HG03378 (cell line): Measurements from ENCODE around the gene TKT.

Experiments
- ATAC-seq: cut with Tn5 transposase; IDR thresholded peaks from one replicate; pipeline ENCODE4 v1.9.1; 2021; ENCODE audit warnings: mild to moderate bottlenecking, moderate library complexity; ENCODE audit not compliant: unreplicated experiment

Gene TKT

DNA sequence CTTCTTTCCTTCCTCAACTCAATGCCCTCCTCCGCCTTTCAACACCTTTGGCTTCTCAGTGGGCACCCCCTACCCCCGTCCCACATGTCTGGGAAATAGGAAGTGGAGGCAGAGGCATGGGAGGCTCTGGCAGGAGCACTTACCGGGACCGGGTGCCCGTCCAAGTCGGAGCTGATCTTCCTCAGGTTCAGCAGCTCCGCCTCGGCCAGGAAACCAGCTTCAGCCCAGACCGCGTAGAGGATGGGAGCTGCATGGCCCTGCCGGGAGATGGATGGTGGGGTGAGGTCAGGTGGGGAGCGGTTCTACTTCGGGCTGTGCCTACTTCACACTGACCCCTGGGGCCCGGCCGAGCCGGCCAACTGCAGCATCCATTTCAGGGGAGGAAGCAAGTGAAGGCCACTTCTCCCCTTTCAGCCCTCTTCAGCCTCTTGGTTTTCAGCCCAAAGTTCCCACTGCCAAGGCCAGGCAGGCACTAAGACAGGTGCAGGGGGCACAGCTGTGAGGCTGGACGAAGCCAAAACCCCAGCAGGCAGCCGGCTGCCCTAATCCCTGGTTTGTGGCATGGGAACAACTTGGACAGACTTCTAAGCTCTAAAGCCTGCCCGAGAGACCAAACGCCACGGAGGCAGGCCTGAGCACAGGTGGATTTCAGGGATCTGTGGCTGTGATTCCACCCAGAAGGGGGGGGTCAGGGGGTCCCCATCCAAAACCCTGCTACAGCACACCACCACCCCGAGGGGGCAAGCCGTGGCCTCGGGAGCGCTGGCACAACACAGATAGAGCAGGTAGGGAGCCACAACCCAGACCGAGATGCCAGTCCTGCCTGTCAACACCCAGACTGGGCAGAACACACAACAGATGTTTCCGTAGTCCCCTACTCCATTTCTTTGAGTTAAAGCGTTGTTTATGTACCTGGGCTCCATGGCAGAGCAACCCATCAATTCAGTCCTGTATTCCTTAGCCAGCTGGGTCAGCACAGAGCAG, 14.5 kb downstream of the TKT start:
- no peak for ATAC-seq

DNA sequence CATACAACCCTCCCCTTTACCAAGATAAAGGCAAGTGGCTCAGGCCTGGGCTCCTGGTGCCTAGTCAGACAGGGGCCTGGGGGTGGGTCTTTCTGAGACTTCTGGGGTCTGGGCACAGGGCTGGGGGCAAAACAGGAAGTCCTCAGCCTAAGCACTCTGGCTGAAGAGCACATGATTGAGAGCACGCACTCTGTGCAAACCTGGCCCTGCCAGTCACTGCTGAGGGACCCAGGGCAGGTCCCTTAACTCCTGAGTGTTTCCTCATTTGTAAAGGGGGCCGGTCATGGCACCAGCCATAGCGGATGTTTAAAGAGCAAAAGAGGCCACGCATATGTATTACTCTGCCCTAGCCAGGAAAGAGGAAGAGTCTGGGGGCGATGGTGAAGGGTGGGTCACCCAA, 16.0 kb downstream of the TKT start:
- no peak for ATAC-seq

DNA sequence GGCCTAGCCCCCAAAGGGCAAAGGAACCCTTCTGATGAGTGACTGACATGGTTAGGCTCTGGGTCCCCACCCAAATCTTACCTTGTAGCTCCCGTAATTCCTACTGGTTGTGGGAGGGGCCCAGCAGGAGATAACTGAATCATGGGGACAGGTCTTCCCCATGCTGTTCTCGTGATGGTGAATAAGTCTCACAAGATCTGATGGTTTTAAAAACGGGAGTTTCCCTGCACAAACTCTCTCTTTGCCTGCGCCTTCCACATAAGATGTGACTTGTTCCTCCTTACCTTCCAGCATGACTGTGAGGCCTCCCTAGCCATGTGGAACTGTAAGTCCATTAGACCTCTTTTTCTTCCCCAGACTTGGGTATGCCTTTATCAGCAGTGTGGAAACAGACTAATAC, 16.9 kb downstream of the TKT start:
- no peak for ATAC-seq

DNA sequence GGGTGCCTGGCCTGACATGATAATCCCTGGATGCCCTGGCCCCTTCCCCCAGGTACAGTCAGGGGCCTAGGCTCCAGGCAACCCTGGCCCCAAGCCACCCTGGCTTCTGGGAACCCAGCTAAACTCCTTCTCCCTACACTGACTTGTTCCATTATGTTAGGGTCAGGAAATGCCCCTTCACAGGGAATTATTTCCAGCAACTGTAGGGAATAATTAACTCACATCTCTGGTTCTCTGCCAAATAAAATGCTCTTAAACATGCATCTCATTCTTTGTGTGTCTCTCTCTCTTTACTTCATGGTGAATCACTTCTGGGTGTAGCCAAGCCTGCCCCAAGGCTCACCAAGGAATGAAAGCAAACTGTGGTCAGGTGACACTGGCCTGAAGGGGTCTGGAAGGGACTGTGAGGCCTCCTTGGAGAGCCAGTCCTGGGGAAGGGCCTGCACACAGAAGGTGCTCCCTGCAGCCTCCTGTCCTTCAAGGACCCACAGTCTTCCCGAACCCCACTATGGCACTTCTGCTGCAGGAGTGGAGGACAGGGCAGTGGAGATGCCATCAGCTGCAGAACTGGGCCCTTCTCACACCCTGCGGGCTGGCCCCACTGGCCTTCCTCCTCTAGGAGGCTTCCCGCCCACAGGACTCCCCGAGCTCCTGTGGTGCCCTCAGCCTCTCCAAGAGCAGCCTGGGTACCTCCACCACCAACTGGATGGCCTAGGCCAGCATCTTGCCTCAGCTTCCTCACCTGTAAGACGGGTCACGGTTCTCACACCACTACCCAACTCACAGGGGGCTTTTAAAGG, 17.6 kb downstream of the TKT start:
- no peak for ATAC-seq

DNA sequence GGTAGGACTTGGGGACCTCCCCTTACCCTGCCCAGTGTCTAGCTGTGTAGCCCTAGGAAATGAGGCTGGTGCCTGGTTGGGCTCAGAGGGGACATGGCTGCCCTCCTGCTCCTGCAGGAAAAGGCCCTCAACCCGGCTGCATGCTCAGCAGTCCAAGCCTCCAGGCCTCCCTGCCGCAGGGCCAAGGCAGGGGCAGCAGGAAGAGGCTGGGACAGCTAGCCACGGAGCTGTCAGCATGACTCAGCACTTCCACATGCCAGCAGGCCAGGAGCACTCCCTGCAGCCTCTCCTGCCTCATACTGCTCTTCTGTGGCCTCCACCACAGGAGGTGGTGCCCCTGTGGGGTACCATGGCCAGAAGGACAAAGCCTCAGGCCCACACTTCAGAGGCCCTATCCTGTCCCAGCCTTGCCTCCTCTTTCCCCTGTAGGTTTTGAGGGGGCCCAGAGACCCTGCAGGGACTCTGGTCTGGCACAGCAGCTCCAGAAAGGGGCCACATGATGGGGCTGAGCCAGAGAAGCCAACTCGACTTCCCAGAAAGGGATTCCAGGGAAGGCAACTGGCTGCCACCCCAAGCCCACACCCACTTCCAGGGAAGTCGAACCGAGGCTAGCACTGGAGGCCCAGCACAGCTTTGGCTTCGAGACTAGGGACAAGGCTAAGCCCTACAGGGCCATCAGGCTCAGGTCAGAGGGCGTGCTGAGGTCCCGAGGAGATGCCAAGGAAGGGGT, 19.5 kb downstream of the TKT start:
- ATAC-seq: no peak

DNA sequence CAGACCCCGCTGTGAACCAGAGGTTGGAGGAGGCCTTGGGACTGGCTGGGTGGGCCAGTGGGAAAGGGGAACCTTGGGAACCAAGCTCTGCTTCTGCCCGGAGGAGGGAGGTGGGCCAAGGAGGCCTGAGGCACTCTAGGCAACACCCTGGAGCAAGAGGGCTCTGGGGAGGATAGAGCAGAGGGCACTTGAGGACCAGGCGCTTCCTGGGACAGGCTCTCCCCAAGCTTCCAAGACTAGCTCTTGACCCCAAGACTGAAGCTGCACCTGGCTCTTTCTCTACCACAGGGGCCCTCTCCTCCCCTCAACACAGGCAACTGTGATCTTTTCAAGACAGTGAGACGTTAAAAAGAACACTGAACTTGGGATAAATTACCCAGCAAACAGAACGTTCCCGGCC, 20.3 kb downstream of the TKT start:
- ATAC-seq: no peak

DNA sequence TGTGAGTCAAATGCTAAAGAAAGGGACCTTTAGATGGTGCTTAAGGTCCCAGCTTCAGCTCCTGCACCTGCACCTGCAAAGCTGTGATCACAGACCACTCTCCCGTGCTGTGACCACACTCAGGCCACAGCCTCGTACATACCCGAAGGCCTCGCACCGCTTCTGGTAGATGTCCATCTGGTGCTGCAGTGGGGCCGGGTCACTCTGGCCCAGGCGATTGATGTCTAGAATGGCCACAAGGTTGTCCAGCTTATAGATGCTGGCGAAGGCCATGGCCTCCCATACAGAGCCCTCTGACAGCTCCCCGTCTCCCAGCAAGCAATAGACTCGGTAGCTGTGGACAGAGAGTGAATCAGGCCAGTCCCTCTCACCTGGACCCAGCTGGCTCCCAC, 21.0 kb downstream of the TKT start:
- no peak for ATAC-seq

DNA sequence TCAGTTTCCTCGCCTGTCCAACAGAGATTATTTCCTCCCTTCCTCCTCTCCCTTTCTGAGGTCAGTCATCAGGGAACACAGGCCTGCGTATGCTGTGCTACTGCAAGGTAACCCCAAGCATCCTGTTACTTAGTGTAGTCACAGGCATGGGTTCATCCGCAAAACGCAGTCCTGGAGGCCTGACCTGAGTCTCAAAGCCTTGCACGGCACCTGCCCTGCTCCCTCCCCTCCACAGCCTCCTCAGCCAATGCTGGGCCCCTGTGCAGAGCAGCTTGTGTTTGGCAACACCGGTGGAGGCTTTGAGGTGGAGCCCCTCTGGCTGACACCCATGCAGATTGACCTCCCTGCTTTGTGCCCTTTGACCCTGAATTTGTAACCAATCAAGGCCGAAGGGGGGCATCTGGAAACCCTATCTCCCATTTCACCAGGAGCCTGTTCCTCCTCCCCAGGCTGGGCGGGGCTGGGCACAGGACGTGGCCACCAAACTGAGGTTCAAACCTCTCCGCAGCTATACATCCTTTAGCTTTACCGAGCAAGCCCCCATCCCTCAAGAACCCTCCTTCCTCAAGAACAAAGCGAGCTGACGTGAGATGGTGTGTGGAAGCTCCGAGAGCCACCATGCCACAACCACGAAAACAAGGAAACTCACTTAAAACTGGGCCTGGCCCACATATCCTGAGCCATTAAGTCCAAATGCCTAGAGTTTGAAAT, 21.5 kb downstream of the TKT start:
- ATAC-seq: no peak

DNA sequence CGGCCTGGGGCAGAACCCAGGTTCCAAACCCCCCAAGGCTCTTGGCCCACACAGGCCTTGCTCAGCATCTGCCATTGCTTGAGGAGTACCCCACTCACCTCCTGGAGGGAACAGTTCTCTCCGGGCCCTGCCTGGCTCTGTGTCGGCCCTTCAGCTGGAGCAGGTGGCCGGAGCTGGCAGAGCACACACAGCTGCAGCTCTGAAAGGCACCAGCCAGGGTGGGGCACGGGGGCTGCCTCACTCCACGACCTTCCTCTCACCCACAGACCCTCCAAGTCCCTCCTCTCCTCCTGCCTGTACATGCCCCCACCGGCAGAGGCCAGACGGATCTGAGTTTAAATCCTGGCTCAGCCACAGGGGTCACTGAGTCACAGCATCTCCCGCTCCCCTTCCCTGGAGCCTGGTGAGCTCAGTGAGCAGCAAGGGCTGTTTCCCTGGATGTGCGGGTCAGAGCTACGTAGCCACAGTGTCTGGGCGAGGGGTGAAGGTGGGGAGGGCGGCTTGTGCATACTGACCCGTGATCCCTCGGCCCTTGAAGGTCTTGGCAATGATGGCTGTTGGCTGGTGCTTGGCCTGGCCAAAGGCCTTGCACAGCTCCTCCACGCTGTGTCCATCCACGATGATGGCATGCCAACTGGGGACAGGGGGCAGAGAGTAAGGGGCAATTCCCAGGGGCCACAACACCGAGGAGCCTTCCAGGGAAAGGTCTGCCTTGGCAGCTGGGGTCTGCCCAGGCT, 23.0 kb downstream of the TKT start:
- ATAC-seq: no peak

DNA sequence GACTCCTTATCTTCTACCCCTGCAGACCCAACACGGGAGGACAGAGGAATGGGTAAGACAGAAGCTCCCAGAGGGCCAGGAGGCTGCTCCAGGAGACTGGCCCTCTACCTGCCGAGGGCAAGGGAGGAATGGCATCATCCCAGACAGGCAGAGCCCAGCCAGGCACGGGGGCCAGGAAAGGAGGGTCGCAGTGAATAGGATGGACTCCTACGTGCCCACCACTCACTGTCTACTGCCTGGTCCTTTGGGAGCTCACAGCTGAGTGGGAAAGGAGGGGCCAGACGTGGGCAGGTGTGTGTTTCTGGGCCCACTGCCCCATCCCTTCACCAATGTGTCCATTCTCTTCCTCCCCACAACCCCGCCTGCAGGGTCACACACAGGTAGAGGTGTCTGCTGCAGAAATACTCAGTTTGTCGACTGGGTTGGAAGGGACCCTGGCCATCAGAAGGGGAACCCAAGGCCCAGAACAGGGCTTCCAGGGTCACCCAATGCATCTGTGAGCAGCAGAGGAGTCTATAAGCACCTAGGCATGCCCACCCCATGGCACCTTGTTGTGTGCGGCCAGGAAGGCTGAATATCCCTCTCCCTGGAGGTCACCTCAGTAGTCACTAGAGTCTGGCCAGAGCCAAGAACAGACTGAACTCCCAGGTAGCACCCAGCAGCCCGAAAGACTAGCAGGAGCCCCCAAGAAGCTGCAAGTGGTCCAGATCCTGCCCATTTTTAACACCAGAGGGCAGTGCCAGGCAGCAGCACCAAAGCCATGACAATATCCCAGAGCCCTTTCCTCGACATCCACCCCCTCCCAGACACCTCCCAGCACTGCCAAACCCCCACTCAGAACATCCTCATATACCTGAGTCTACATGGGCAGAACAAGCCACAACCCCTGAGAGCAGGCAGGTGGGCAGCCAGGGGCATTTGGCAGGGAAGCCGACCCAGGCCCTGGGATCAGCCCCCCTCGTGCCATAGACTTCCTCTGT, 24.0 kb downstream of the TKT start:
- ATAC-seq: no peak

DNA sequence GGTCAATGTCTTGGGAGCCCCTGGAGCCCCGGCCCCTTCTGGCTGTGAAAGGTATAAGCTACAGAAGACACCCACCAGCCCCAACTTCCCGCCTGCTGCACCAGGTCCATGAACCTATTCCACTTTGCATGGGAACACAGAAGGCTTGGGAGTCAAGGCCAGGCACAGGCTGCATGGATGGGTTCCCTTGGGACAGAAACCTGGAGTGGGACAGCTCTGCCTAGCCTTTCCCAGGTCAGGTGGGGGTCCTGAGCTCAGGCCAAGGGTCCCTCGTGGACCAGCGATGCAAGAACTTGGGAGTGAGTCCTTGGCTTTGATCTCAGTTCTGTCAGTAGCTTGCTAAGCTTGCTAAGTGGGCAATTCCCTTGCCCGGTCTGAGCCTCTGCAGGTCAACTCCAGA, 25.0 kb downstream of the TKT start:
- ATAC-seq: no peak

DNA sequence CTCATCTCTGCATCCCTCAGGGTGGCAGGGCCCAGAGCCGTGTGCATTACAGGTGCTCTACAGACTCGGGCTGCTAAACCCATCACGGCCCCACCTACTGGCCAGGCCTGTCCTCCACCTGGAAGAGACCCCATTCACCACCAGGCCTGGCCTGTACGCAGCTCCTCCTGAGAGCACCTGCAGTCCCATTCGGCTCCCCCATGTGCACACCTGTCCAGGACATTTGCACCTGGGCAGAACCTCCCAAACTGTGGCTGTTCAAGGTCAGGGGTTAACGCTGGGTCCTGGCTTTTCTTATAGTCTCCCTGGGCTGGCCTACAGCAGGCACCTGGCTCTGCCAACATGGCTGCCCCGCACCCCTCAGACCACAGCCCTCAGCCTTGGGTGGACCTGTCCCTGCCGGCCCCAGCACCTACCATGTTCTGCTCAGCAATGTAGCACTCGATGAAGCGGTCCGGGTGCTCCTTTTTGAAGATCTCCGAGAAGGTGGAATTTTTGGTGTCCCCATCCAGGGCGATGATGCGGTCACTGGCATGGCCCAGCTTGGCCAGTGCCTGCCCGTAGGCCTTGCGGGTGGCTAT, 25.7 kb downstream of the TKT start:
- no peak for ATAC-seq

DNA sequence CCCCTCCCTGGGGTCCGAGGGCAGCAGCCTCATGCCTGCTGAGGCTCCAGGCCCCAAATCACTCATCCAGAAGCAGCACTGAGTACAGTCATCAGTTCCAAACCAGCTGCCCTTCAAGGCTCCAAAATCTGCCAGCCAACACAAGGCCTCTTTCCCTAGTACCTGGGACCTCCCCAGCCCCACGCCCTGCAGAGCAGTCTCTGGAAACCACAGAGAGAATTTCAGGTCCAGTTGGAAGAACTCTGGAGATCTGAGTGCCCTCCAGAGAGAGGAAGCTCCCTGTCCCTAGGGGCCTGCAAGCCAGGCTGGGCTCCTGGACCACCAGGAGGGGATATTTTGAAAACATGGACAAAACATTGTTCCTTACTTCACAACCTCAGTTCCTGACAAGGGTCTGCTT, 26.2 kb downstream of the TKT start:
- no peak for ATAC-seq

DNA sequence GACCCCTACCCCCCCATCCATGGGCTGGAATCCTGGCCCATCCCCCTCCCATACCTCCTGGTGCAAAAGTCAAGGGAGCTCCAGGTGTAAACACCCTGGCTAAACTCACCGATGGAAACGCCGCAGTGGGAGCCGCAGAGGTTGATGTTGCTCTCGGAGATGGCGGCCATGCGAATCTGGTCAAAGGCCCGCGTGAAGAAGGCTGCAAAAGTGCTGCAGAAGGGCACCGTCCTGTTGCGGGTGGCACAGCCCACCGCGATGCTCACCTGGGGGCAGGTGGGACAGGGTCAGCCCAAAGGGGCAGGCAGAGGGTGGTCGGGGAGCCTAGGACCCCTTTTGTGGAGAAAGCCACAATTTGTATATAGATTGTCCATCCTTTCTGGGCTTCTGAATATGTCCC, 26.7 kb downstream of the TKT start:
- no peak for ATAC-seq

DNA sequence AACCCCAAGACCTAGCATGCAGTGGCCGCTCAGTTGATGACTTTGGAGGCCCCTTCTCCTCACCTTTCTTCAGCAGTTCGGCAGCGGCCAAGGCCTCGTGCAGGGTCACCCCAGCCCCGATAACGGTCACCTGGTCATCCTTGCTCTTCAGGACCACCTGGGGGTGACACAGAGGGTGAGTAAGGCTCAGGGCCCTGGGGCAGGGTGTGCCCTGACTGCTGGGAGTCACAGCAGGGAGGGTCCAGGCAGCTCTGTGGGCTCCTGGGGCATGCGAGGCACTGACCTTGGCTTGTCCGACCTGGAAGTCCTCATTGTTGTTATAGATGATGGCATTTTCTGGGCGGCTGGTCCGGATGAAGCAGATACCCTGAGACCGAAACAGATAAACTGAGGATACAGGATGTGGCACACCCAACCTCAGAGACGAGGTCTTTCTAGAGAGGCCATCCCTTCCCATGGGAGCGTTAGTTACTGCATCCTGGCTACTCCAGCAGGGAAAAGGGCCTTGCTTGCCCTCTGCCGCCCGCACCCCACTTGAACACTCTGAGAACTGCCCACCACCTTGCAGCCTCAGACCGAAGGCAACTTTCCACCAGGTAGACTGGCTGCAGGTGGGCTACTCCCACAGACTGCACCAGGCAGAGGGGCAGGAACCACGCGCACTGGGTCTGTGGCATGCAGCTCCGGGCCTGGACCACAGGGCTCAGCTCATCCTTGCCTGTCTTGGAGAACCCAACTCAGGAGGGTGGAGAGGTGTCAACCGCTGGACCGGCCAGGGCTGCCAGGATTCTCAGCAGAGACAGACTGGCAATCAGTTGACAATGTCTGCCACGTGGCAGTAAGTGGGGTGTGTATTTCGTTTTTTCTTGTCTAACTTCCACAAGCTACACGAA, 27.6 kb downstream of the TKT start:
- ATAC-seq: no peak

DNA sequence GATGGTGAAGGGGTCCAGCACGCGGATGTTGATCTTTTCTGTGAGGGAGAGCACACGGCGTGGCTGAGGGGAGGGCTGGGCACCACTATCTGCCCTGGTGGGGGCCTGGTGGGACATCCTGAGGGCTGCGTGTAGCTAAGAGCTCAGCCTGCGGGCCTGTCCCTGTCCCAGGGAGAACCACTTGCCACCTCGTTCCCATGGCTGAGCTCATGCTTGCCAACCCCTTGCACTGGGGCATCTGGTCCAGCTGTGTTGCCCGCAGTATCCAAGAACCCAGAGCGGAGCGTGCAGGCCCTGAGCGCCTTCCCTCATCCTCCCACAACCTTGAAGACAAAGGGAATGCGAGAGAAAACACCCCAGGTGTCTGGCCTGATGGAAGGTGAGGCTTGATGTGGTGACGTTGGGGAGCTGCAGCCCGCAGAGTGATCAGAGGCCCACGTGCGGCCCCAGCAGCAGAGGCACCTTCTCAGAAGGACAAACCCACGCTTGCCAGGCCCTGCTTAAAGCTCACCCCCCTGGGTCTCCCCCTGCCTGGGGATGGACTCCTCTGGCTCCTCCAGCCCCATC, 28.9 kb downstream of the TKT start:
- no peak for ATAC-seq

DNA sequence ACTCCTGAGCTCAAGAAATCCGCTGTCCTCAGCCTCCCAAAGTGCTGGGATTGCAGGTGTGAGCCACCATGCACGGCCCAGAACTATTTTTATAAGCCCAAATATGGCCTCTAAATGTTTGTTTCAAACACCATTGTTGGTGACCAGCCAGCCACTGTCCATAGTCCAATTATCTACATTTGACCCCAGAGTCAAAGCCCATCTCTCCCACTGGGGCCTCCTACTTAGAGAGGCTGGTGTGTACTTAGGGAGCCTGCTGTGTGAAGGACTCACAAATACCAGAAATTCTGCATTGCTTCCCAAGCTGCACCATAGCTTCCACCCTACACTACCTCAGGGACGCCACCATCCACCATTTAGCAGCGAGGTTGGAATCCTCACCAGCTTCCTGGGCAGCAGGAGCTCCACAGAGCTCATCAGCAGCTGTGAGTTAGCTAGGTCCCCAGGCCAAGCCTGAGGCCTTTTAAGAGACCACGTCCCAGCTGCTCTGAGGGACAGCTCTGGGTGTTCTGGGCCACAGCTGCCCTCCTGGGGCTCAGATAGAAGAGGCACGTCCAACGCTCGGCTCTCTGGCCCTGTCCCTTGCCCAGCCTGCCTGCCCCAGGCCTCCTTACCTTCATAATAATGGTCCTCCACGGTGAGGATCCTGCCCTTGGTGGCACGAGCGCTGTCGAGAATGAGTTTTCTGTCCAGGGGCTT, 29.5 kb downstream of the TKT start:
- ATAC-seq: no peak
